Activated CD8-positive, alpha-beta memory T cell treated with anti-CD3 and anti-CD28 coated beads, Interleukin-2, amount 10 ng/mL, durations not matched to agents 7 days and 5 days (primary cell): ENCODE measurements around the gene ALDOB. TPM values are rescaled to one million over a fixed set of nuclear protein-coding genes. Genes with fewer than 3 reads are reported as not detected.

Experiments
- ATAC-seq: fragments of 150-1000 bp; cut with Tn5 transposase; one replicate; pipeline ENCODE4 v1.10.0; 2021; ENCODE audit warnings: moderate library complexity
- CTCF ChIA-PET: fragments of 350-600 bp; sonication (Branson Sonifier 250); formaldehyde crosslinking; loops from one replicate; lab custom pipeline; 2021; ENCODE audit warnings: antibody characterized with exemption; lab: Charles Lee
- DNase-seq: peaks from one replicate; pipeline ENCODE4 v3.0.0-alpha.2; 2020
- H3K27ac Mint-ChIP-seq: one replicate; pipeline ENCODE4 v1.8.0; 2021; ENCODE audit warnings: mild to moderate bottlenecking, mixed read lengths
- H3K27me3 Mint-ChIP-seq: one replicate; pipeline ENCODE4 v1.8.0; 2021; ENCODE audit warnings: mixed read lengths
- H3K36me3 Mint-ChIP-seq: one replicate; pipeline ENCODE4 v1.8.0; 2021; ENCODE audit warnings: mild to moderate bottlenecking, mixed read lengths
- H3K4me1 Mint-ChIP-seq: one replicate; pipeline ENCODE4 v1.8.0; 2021; ENCODE audit warnings: mixed read lengths
- H3K4me3 Mint-ChIP-seq: one replicate; pipeline ENCODE4 v1.8.0; 2021; ENCODE audit warnings: mild to moderate bottlenecking, moderate library complexity, mixed read lengths
- H3K9me3 Mint-ChIP-seq: one replicate; pipeline ENCODE4 v1.8.0; 2022; ENCODE audit warnings: low read depth, mixed read lengths
- total RNA-seq, 2 experiments: library from RNA; stranded (reverse); gene quantifications; one replicate each; pipeline ENCODE4 v1.2.3, GENCODE V29; 2021

Gene ALDOB
- total RNA-seq, 2 experiments from 2014 or later = not detected

DNA sequence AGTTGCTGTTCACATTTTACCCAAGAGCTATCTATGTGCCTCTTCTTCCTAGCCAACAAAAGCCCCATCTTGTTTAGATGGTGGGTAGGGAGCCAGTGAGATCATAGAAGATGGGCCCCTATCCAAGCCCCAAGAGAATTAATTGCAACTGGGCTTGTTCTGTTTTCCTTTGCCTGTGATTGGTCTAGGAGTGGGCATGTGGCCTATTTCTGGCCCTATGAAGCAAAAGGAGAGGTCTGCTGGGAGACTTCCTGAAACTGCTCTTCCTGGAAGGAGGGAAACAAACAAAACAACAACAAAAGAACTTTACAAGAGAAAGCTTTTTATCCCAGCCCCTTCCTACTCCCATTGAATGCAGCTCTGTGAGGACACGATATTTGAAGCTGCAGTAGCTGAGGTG is 32.5 kb upstream of the ALDOB start:
- Mint-ChIP-seq H3K4me1 (no peaks in the 10 kb centered on the region), H3K27me3 (peaks cover 48% of the 10 kb centered on the region), H3K9me3 (no peaks in the 10 kb centered on the region), H3K4me3 (no peak overlapping the region), H3K36me3 (no peaks in the 10 kb centered on the region), H3K27ac (no peak overlapping the region)
- ATAC-seq (no peak), DNase-seq (no peak)
- CTCF ChIA-PET = interaction anchor here (0.7 kb wide), 1 partner anchor 9 kb away, joined by 3 read pairs; no protein-coding TSS in a partner anchor

- CTCF ChIA-PET = interaction anchor here (0.7 to 1.1 kb wide), 2 partner anchors 9 to 62 kb away, joined by 3 read pairs; no protein-coding TSS in a partner anchor
- no peak for ATAC-seq
- no peak for DNase-seq
- Mint-ChIP-seq H3K4me1 (no peaks in the 10 kb centered on the region), H3K27me3 (peaks cover 50% of the 10 kb centered on the region), H3K9me3 (no peaks in the 10 kb centered on the region), H3K36me3 (no peaks in the 10 kb centered on the region), H3K4me3 (no peak overlapping the region), H3K27ac (no peak overlapping the region)
These were observed 32.1 kb upstream of the ALDOB start for GRCh38 chr9:101467690-101468089.

- Mint-ChIP-seq H3K9me3 (no peaks in the 10 kb centered on the region), H3K4me1 (no peaks in the 10 kb centered on the region), H3K36me3 (no peaks in the 10 kb centered on the region), H3K27me3 (peaks cover 43% of the 10 kb centered on the region), H3K27ac (no peak overlapping the region), H3K4me3 (no peak overlapping the region)
- no peak for ATAC-seq
- no peak for DNase-seq
- CTCF ChIA-PET = interaction anchor here (1.1 kb wide), 1 partner anchor 63 kb away, joined by 3 read pairs; no protein-coding TSS in a partner anchor
These were observed 31.3 kb upstream of the ALDOB start for GRCh38 chr9:101466863-101467262.

DNA sequence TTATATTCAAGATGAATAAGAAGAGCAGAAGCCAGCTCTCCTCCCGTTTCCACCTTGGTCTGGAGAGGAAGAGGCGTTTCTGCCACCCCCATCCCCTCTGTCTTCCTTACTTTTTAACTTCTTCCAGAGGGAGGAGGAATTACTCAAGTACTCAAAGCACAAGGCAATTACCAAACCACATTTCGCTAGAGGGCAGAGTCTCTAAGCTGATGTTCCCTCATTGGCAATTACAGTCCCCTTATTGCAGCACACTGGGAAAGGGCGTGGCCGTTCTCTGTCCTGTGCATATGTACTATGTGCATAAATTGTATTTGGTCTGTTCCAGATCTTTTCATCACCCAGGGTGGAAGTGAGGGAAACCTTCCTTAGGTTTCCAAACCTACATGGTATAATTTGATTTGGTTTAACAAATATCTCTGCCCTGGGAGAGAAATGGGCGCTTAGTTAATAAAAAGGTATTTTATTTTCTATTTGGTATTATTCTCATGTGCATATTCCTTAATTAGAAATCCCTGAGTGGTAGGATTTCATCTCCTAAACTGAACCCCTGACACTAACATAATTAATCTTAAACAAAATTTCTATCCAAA is 29.8 kb upstream of the ALDOB start:
- CTCF ChIA-PET = interaction anchor here (1.4 kb wide), 1 partner anchor 8 kb away, joined by 3 read pairs; no protein-coding TSS in a partner anchor
- ATAC-seq = no peak
- Mint-ChIP-seq H3K27me3 (peaks cover 37% of the 10 kb centered on the region), H3K36me3 (no peaks in the 10 kb centered on the region), H3K4me1 (no peaks in the 10 kb centered on the region), H3K27ac (no peak overlapping the region), H3K4me3 (no peak overlapping the region), H3K9me3 (no peaks in the 10 kb centered on the region)
- DNase-seq = no peak

DNA sequence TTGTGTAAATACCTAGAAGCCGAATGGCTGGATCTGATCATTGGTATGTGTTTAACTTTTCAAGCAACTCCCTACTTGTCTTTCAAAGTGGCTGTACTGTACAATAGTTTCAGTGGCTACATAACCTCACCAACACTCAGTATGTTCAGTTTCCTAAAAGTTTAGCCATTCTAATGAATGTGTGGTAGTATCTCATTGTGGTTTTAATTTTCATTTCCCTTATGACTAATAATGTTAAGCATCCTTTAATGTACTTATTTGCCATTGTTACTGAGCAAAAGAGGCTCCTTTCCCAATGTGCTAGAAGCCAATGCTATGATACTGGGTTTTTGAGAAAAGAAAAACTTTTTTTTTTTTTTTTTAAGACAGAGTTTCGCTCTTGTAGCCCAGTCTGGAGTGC is 27.8 kb upstream of the ALDOB start:
- DNase-seq (no peak), ATAC-seq (no peak)
- no peaks in the 10 kb centered on the region for H3K4me1 Mint-ChIP-seq
- H3K27me3 Mint-ChIP-seq = peaks cover 26% of the 10 kb centered on the region
- no peak overlapping the region for H3K4me3 Mint-ChIP-seq
- CTCF ChIA-PET = no interaction called here
- H3K36me3 Mint-ChIP-seq = no peaks in the 10 kb centered on the region
- H3K27ac Mint-ChIP-seq = no peak overlapping the region
- H3K9me3 Mint-ChIP-seq = no peaks in the 10 kb centered on the region

DNA sequence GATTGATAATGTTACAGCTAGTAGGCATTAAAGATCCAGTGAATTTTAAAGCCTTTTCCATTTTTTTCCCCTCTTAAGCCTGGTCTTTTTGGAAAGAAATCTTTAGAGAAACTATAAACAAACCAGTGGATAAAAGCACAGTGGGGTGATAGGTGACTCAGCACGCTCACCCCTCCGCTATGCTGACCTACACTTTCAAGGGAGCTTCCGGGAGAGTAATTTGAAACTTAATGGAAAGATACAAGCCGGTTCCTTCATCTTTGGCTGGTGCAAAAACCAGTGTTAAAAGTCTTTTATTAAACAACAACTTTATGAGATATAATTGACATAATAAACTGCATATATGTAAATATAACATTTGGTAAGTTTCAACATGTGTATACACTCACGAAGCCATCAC is 27.0 kb upstream of the ALDOB start:
- CTCF ChIA-PET = interaction anchor here (0.8 to 1.2 kb wide), 3 partner anchors 63 to 73 kb away, joined by 3 read pairs; partner anchors contain the start of gene RNF20
- DNase-seq = no peak
- Mint-ChIP-seq H3K36me3 (no peaks in the 10 kb centered on the region), H3K27ac (no peak overlapping the region), H3K9me3 (no peaks in the 10 kb centered on the region), H3K4me3 (no peak overlapping the region), H3K27me3 (peaks cover 29% of the 10 kb centered on the region), H3K4me1 (no peaks in the 10 kb centered on the region)
- ATAC-seq = no peak

DNA sequence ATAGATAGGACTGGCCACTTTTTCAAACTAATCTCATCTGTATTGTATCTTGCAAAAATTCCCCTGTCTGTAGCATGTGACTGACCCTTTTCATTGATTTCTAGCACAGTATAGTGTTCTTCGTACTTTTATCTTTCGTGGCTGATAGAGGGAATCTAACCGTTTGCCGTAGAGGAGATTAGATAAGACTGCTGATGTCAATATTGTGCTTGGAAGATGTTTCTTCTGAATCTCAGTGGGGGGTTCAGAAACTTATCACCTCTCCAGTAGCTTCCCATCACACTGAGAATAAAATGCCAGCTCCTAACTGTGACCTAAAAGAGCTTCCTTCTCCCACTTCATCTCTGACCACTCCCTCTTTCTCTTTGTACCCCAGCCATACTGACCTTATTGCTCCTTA is 25.4 kb upstream of the ALDOB start:
- Mint-ChIP-seq H3K4me3 (no peak overlapping the region), H3K9me3 (no peaks in the 10 kb centered on the region), H3K27ac (no peak overlapping the region), H3K4me1 (no peaks in the 10 kb centered on the region), H3K27me3 (peaks cover 29% of the 10 kb centered on the region), H3K36me3 (no peaks in the 10 kb centered on the region)
- CTCF ChIA-PET = interaction anchor here (1.8 kb wide), 1 partner anchor 68 kb away, joined by 12 read pairs; no protein-coding TSS in a partner anchor
- ATAC-seq (no peak), DNase-seq (no peak)

DNA sequence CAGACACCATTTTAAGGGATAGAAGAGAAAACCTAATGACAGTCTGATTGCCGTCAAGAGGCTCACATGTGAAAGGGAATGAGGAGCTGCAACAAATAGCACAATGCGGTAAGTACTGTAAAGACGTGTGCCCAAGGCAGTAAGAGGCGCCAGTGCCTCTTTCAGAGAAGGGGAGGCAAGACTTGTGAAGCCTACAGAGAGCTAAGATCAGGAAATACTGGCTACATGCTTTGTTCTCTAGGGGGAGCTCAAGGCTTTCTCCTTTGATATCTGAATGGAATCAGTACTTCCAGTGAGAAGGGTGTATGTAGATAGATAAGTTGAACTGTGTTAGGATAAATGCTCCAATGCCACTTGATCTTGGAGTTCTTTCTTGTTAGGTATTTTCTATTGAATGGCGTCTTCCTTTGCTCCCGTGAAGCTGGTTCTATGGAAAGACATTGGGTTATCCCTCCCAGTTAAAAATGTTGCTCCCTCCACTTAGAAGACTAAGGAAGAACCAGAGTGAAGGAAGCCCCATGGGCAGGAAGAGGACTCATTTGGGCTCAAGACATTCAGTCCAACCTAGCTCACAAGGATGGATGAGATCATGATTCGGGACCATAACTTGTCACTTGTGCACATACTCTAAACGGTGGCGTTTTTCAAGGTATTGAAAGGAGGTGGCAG is 23.5 kb upstream of the ALDOB start:
- CTCF ChIA-PET = interaction anchor here (0.8 to 2.1 kb wide), 15 partner anchors 9 to 108 kb away, joined by 3 to 31 read pairs (median 3); partner anchors contain the start of genes MRPL50, RNF20 and ZNF189
- Mint-ChIP-seq H3K27me3 (peaks cover 24% of the 10 kb centered on the region), H3K4me3 (no peak overlapping the region), H3K9me3 (no peaks in the 10 kb centered on the region), H3K27ac (no peak overlapping the region), H3K4me1 (no peaks in the 10 kb centered on the region), H3K36me3 (no peaks in the 10 kb centered on the region)
- DNase-seq (no peak), ATAC-seq (peak; percentile 67)

GRCh38 chr9:101457003-101457402 is 21.4 kb upstream of the ALDOB start:
- CTCF ChIA-PET = interaction anchor here (1.4 kb wide), 1 partner anchor 73 kb away, joined by 4 read pairs; no protein-coding TSS in a partner anchor
- H3K36me3 Mint-ChIP-seq = no peaks in the 10 kb centered on the region
- no peak for DNase-seq
- H3K27ac Mint-ChIP-seq = no peak overlapping the region
- no peaks in the 10 kb centered on the region for H3K9me3 Mint-ChIP-seq
- H3K4me3 Mint-ChIP-seq = no peak overlapping the region
- H3K4me1 Mint-ChIP-seq = no peaks in the 10 kb centered on the region
- ATAC-seq = no peak
- H3K27me3 Mint-ChIP-seq = peaks cover 21% of the 10 kb centered on the region

DNA sequence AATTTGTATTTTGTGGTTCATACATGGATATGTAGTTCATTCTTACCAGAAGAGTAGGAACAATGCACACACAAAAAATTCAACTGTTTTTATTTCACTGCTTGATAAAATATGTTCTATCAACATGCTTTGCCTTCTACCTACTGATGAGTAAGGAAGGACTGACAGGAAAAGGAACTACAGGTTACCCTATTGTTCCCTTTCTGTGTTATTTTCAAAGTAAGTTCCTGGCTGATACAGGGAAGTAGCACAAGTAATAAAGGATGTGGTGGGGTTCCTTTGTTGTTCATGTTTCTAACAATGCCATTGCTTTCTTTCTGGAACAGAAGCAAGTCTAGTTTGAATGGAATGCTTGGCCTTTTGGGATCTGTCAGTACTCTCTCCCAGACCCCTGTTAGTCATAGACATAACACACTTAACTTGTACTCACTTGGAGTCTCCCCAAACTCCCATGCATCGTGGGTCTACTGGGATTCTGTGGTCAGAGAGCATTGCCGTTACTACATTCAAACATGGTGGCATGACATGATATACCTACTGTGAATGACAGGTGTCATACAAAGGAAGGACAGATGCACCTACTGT is 20.2 kb upstream of the ALDOB start:
- CTCF ChIA-PET = interaction anchor here (1.4 kb wide), 1 partner anchor 74 kb away, joined by 4 read pairs; no protein-coding TSS in a partner anchor
- H3K9me3 Mint-ChIP-seq = no peaks in the 10 kb centered on the region
- ATAC-seq = no peak
- H3K4me1 Mint-ChIP-seq = no peaks in the 10 kb centered on the region
- H3K27me3 Mint-ChIP-seq = peaks cover 29% of the 10 kb centered on the region
- DNase-seq = no peak
- H3K36me3 Mint-ChIP-seq = no peaks in the 10 kb centered on the region
- no peak overlapping the region for H3K27ac Mint-ChIP-seq
- no peak overlapping the region for H3K4me3 Mint-ChIP-seq

DNA sequence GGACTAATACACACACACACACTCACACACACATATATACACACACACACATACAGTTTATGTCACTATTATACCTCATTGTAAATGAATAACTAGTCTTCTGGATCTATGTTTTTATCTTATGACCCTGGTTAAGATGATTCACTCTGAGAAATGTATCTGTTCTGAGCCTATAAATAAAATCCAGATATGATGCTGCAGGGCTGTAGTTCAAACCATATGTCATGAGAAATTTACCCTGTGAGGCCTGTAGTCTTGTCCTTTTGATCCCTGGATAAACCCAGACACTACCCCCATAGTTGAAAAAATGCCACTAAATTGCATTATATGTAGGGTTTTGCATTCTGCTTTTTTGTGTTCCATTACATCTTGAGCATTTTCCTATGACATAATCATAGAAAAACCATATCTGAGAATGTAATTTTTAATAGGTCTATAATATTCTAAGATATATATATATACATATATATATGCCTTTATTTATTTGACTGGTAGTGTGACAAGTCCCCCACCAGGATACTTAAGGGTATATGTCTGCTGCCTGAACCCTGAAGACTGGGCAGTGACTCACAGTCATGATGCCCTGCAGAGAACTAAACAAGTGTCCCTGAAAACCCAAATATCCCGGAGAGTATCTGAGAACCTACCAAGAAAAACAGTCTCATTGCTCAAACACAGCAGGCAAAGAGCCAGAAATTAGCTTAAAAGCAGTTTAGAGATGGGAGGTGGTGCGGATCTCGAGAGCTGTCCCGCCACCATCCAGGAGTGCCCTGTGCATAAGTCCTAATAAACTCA is 18.4 kb upstream of the ALDOB start:
- Mint-ChIP-seq H3K4me1 (no peaks in the 10 kb centered on the region), H3K4me3 (no peak overlapping the region), H3K36me3 (no peaks in the 10 kb centered on the region), H3K27ac (no peak overlapping the region), H3K9me3 (no peaks in the 10 kb centered on the region), H3K27me3 (peaks cover 34% of the 10 kb centered on the region)
- DNase-seq = no peak
- CTCF ChIA-PET = no interaction called here
- ATAC-seq = no peak

DNA sequence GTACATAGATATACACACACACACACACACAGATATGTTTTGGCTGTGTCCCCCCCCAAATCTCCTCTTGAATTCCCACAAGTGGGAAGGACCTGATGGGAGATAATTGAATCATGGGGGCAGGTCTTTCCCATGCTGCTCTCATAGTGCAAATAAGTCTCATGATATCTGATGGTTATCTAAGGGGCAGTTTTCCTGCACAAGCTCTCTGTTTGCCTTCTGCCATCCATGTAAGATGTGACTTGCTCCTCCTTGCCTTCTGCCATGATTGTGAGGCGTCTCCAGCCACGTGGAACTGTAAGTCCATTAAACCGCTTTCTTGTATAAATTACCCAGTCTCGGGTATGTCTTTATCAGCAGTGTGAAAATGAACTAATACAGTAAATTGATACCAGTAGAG is 15.9 kb upstream of the ALDOB start:
- CTCF ChIA-PET = no interaction called here
- Mint-ChIP-seq H3K27ac (no peak overlapping the region), H3K27me3 (peaks cover 36% of the 10 kb centered on the region), H3K36me3 (no peaks in the 10 kb centered on the region), H3K4me1 (peaks cover 4% of the 10 kb centered on the region), H3K9me3 (no peaks in the 10 kb centered on the region), H3K4me3 (no peak overlapping the region)
- DNase-seq = no peak
- ATAC-seq = no peak

DNA sequence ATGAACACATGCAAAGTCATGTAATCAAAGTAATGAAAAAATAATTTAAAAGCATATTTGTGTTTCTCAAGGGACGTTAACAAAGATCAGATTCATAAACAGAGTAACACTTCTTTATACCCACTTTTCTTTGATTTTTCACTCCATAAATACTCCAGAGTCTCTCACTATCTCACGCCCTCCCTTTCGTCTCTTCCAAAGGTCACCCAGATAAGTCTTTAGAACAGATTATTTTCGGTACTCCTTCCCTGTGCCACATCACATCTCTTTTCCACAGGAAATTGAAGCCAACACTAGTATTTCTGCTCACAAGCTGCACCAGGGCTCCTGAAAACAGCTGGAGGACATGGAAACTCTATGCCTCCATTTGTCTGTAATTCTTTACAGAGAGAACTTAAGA is 15.4 kb upstream of the ALDOB start:
- no peak overlapping the region for H3K27ac Mint-ChIP-seq
- no peaks in the 10 kb centered on the region for H3K36me3 Mint-ChIP-seq
- no peak for ATAC-seq
- H3K4me3 Mint-ChIP-seq = no peak overlapping the region
- peaks cover 4% of the 10 kb centered on the region for H3K4me1 Mint-ChIP-seq
- CTCF ChIA-PET = no interaction called here
- H3K27me3 Mint-ChIP-seq = peaks cover 39% of the 10 kb centered on the region
- no peak for DNase-seq
- H3K9me3 Mint-ChIP-seq = no peaks in the 10 kb centered on the region
